ENCODE results near the gene OR8B8. TPM values are rescaled to one million over a fixed set of nuclear protein-coding genes. Genes with fewer than 3 reads are reported as not detected.
"Not testable (repeated sequence)": the region's sequence is repeated elsewhere in the genome, so short reads cannot be mapped to it uniquely, and the experiment has no call there.

Gene OR8B8
- total RNA-seq, 2 donors from 2014 or later = not detected

GRCh38 chr11:124465368-124465767 is 19.9 kb upstream of the OR8B8 start:
- no peaks in the 10 kb centered on the region for H3K9me3 ChIP-seq (ENCODE audit: control insufficient read depth, low read length, poor library complexity, severe bottlenecking)
- Mint-ChIP-seq H3K27ac (no peak overlapping the region), H3K36me3 (ENCODE audit: low read depth) (no peaks in the 10 kb centered on the region), H3K27me3 (peaks cover 25% of the 10 kb centered on the region), H3K4me1 (no peaks in the 10 kb centered on the region), H3K4me3 (no peak overlapping the region)
- ATAC-seq (no peak), DNase-seq (no peak)

- H3K9me3 ChIP-seq (ENCODE audit: control insufficient read depth, low read length, poor library complexity, severe bottlenecking) = no peaks in the 10 kb centered on the region
- H3K27ac Mint-ChIP-seq = no peak overlapping the region
- ATAC-seq = no peak
- no peak overlapping the region for H3K4me3 Mint-ChIP-seq
- H3K4me1 Mint-ChIP-seq = no peaks in the 10 kb centered on the region
- H3K27me3 Mint-ChIP-seq = peaks cover 21% of the 10 kb centered on the region
- no peak for DNase-seq
- H3K36me3 Mint-ChIP-seq (ENCODE audit: low read depth) = no peaks in the 10 kb centered on the region
Measured at GRCh38 chr11:124463990-124464389, 18.5 kb upstream of the OR8B8 start.

GRCh38 chr11:124463324-124463723 is 17.8 kb upstream of the OR8B8 start:
- Mint-ChIP-seq H3K36me3 (ENCODE audit: low read depth) (no peaks in the 10 kb centered on the region), H3K27ac (no peak overlapping the region), H3K4me3 (no peak overlapping the region)

GRCh38 chr11:124460459-124460858 is 15.0 kb upstream of the OR8B8 start:
- no peaks in the 10 kb centered on the region for H3K9me3 ChIP-seq (ENCODE audit: control insufficient read depth, low read length, poor library complexity, severe bottlenecking)
- H3K36me3 Mint-ChIP-seq (ENCODE audit: low read depth) = no peaks in the 10 kb centered on the region
- H3K4me3 Mint-ChIP-seq = no peak overlapping the region
- no peak overlapping the region for H3K27ac Mint-ChIP-seq
- DNase-seq (no peak), ATAC-seq (no peak)
- H3K4me1 Mint-ChIP-seq = no peaks in the 10 kb centered on the region
- H3K27me3 Mint-ChIP-seq = peaks cover 8% of the 10 kb centered on the region

More at GRCh38 chr11:124463324-124463723, 17.8 kb upstream of the OR8B8 start:
- ATAC-seq = no peak
- H3K4me1 Mint-ChIP-seq = no peaks in the 10 kb centered on the region
- no peaks in the 10 kb centered on the region for H3K9me3 ChIP-seq (ENCODE audit: control insufficient read depth, low read length, poor library complexity, severe bottlenecking)
- peaks cover 19% of the 10 kb centered on the region for H3K27me3 Mint-ChIP-seq
- DNase-seq = no peak

GRCh38 chr11:124459379-124459778 is 13.9 kb upstream of the OR8B8 start:
- not testable (repeated sequence) for H3K4me1 Mint-ChIP-seq; ATAC-seq; DNase-seq; H3K4me3 Mint-ChIP-seq; H3K27ac Mint-ChIP-seq; H3K9me3 ChIP-seq (ENCODE audit: control insufficient read depth, low read length, poor library complexity, severe bottlenecking); H3K27me3 Mint-ChIP-seq; H3K36me3 Mint-ChIP-seq (ENCODE audit: low read depth)

GRCh38 chr11:124454552-124454951 is 9.1 kb upstream of the OR8B8 start:
- Mint-ChIP-seq H3K4me3 (no peak overlapping the region), H3K27ac (no peak overlapping the region), H3K36me3 (ENCODE audit: low read depth) (no peaks in the 10 kb centered on the region), H3K27me3 (no peaks in the 10 kb centered on the region), H3K4me1 (no peaks in the 10 kb centered on the region)
- H3K9me3 ChIP-seq (ENCODE audit: control insufficient read depth, low read length, poor library complexity, severe bottlenecking) = no peaks in the 10 kb centered on the region
- ATAC-seq (no peak), DNase-seq (no peak)

GRCh38 chr11:124446916-124447315 is 1.4 kb upstream of the OR8B8 start:
- Mint-ChIP-seq H3K4me3 (no peak overlapping the region), H3K4me1 (no peaks in the 10 kb centered on the region), H3K27ac (no peak overlapping the region), H3K36me3 (ENCODE audit: low read depth) (no peaks in the 10 kb centered on the region), H3K27me3 (peaks cover 18% of the 10 kb centered on the region)
- no peak for DNase-seq
- no peak for ATAC-seq
- H3K9me3 ChIP-seq (ENCODE audit: control insufficient read depth, low read length, poor library complexity, severe bottlenecking) = no peaks in the 10 kb centered on the region

GRCh38 chr11:124442847-124443246 is 2.6 kb downstream of the OR8B8 start:
- Mint-ChIP-seq H3K4me1 (no peaks in the 10 kb centered on the region), H3K27me3 (peaks cover 18% of the 10 kb centered on the region), H3K36me3 (ENCODE audit: low read depth) (no peaks in the 10 kb centered on the region), H3K4me3 (no peak overlapping the region), H3K27ac (no peak overlapping the region)
- H3K9me3 ChIP-seq (ENCODE audit: control insufficient read depth, low read length, poor library complexity, severe bottlenecking) = no peaks in the 10 kb centered on the region
- DNase-seq (no peak), ATAC-seq (no peak)

GRCh38 chr11:124442442-124442841 is 3.1 kb downstream of the OR8B8 start:
- DNase-seq = no peak
- Mint-ChIP-seq H3K4me3 (no peak overlapping the region), H3K27me3 (peaks cover 18% of the 10 kb centered on the region), H3K27ac (no peak overlapping the region), H3K36me3 (ENCODE audit: low read depth) (no peaks in the 10 kb centered on the region), H3K4me1 (no peaks in the 10 kb centered on the region)
- ATAC-seq = no peak
- H3K9me3 ChIP-seq (ENCODE audit: control insufficient read depth, low read length, poor library complexity, severe bottlenecking) = no peaks in the 10 kb centered on the region

- H3K4me1 Mint-ChIP-seq = no peaks in the 10 kb centered on the region
- no peaks in the 10 kb centered on the region for H3K36me3 Mint-ChIP-seq (ENCODE audit: low read depth)
- ATAC-seq (no peak), DNase-seq (no peak)
- no peaks in the 10 kb centered on the region for H3K9me3 ChIP-seq (ENCODE audit: control insufficient read depth, low read length, poor library complexity, severe bottlenecking)
- H3K27ac Mint-ChIP-seq = no peak overlapping the region
- peaks cover 18% of the 10 kb centered on the region for H3K27me3 Mint-ChIP-seq
- no peak overlapping the region for H3K4me3 Mint-ChIP-seq
Measured at GRCh38 chr11:124441519-124441918, 4.0 kb downstream of the OR8B8 start.

GRCh38 chr11:124441081-124441480 is 4.4 kb downstream of the OR8B8 start:
- DNase-seq = no peak
- H3K9me3 ChIP-seq (ENCODE audit: control insufficient read depth, low read length, poor library complexity, severe bottlenecking) = no peaks in the 10 kb centered on the region
- Mint-ChIP-seq H3K4me3 (no peak overlapping the region), H3K4me1 (no peaks in the 10 kb centered on the region), H3K36me3 (ENCODE audit: low read depth) (no peaks in the 10 kb centered on the region), H3K27ac (no peak overlapping the region), H3K27me3 (peaks cover 18% of the 10 kb centered on the region)
- ATAC-seq = no peak

GRCh38 chr11:124440608-124441007 is 4.9 kb downstream of the OR8B8 start:
- Mint-ChIP-seq H3K4me1 (no peaks in the 10 kb centered on the region), H3K27me3 (peaks cover 20% of the 10 kb centered on the region), H3K27ac (no peak overlapping the region), H3K4me3 (no peak overlapping the region), H3K36me3 (ENCODE audit: low read depth) (no peaks in the 10 kb centered on the region)
- no peak for DNase-seq
- no peaks in the 10 kb centered on the region for H3K9me3 ChIP-seq (ENCODE audit: control insufficient read depth, low read length, poor library complexity, severe bottlenecking)
- no peak for ATAC-seq

- Mint-ChIP-seq H3K27me3 (peaks cover 19% of the 10 kb centered on the region), H3K4me1 (no peaks in the 10 kb centered on the region), H3K27ac (no peak overlapping the region), H3K4me3 (no peak overlapping the region), H3K36me3 (ENCODE audit: low read depth) (no peaks in the 10 kb centered on the region)
- DNase-seq (no peak), ATAC-seq (no peak)
- no peaks in the 10 kb centered on the region for H3K9me3 ChIP-seq (ENCODE audit: control insufficient read depth, low read length, poor library complexity, severe bottlenecking)
Measured at GRCh38 chr11:124434699-124435098, 10.8 kb downstream of the OR8B8 start.

- peaks cover 17% of the 10 kb centered on the region for H3K27me3 Mint-ChIP-seq
- no peaks in the 10 kb centered on the region for H3K9me3 ChIP-seq (ENCODE audit: control insufficient read depth, low read length, poor library complexity, severe bottlenecking)
- H3K4me3 Mint-ChIP-seq = no peak overlapping the region
- no peak overlapping the region for H3K27ac Mint-ChIP-seq
- no peaks in the 10 kb centered on the region for H3K4me1 Mint-ChIP-seq
- no peak for DNase-seq
- ATAC-seq = no peak
- no peaks in the 10 kb centered on the region for H3K36me3 Mint-ChIP-seq (ENCODE audit: low read depth)
Measured at GRCh38 chr11:124429599-124429998, 15.9 kb downstream of the OR8B8 start.
